Hepatocyte (in vitro differentiated cells): ENCODE measurements around the gene MAP4K5.

Experiments
- EZH2 ChIP-seq: fragments of 200-600 bp; sonication (generic); IDR thresholded peaks from 2 replicates; pipeline ENCODE4 v1.6.1; 2016; ENCODE audit warnings: antibody characterized with exemption, mild to moderate bottlenecking, borderline replicate concordance
- TF ChIP-seq, protein P1 (sequence below): fragments of 200-600 bp; sonication (generic); IDR thresholded peaks from 2 replicates; pipeline ENCODE4 v1.5.1; 2016; ENCODE audit warnings: antibody characterized with exemption, mild to moderate bottlenecking; ENCODE audit not compliant: poor library complexity

GRCh38 chr14:50380455-50380854, 151.9 kb downstream of the MAP4K5 start:
- TF ChIP-seq, protein P1, sequence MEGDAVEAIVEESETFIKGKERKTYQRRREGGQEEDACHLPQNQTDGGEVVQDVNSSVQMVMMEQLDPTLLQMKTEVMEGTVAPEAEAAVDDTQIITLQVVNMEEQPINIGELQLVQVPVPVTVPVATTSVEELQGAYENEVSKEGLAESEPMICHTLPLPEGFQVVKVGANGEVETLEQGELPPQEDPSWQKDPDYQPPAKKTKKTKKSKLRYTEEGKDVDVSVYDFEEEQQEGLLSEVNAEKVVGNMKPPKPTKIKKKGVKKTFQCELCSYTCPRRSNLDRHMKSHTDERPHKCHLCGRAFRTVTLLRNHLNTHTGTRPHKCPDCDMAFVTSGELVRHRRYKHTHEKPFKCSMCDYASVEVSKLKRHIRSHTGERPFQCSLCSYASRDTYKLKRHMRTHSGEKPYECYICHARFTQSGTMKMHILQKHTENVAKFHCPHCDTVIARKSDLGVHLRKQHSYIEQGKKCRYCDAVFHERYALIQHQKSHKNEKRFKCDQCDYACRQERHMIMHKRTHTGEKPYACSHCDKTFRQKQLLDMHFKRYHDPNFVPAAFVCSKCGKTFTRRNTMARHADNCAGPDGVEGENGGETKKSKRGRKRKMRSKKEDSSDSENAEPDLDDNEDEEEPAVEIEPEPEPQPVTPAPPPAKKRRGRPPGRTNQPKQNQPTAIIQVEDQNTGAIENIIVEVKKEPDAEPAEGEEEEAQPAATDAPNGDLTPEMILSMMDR: no peak
- no peak for TF ChIP-seq EZH2
